GM19035 (cell line): ENCODE results near the gene NRIP2.
"Not testable (repeated sequence)": the region's sequence is repeated elsewhere in the genome, so short reads cannot be mapped to it uniquely, and the experiment has no call there.

Source experiments
- ATAC-seq: cut with Tn5 transposase; IDR thresholded peaks from one replicate; pipeline ENCODE4 v1.9.1; 2021; ENCODE audit not compliant: unreplicated experiment

NRIP2 gene, protein sequence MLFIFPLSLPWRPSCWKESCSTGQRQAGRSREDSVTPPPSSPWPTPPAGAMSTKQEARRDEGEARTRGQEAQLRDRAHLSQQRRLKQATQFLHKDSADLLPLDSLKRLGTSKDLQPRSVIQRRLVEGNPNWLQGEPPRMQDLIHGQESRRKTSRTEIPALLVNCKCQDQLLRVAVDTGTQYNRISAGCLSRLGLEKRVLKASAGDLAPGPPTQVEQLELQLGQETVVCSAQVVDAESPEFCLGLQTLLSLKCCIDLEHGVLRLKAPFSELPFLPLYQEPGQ

DNA sequence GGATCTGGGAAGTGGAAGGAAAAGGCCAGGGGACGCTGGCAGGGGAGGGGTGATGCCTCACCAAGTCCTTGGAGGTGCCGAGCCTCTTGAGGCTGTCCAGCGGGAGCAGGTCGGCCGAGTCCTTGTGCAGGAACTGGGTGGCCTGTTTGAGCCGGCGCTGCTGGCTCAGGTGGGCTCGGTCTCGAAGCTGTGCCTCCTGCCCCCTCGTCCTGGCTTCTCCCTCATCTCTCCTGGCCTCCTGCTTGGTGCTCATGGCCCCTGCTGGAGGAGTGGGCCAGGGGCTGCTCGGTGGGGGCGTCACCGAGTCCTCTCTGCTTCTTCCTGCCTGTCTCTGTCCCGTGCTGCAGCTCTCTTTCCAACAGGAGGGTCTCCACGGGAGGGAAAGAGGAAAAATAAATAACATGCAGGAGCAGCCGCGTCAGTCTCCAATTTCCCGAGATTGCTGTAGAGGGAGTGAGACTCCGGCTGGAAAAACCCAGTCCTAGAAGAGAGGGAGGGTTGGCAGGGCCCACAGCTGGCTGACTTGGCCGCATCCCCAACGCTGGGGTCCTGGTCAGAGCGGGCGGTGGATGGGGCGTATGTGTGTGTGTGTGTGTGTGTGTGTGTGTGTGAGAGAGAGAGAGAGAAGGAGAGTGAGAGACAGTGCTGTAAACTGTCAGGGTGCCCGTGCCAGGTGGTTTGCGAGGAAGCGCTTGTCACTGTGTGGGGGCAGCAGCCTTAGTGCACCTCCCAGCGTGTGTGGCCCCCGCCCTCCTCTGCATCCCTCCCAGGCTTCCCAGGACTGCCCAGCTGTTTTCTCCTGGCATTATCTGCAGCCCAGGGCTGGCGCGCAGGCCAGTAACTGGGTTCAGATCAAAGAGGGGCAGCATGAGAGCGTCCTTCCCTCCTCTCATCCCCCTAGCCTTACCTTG lies at the start of gene NRIP2:
TSS of gene NRIP2 (minus strand) at position 455 of the 911 bp plus-strand sequence. CDS start at position 403, 52 bp downstream.
- ATAC-seq, result no peak

DNA sequence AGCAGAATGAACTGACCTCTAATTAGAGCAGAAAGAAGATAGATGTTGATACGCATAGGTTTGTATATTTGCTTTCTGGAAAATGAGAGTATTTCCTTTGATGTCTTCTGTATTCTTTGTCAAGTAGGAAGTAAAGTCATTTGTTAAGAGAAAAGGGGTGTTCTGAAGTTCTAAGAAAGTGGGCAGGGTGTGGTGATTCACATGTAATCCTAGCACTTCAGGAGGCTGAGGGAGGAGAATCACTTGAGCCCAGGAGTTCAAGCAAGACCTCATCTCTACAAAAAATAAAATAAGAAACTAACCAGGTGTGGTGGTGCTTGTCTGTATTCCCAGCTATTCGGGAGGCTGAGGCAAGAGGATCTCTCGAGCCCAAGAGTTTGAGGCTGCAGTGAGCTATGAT lies 45.0 kb upstream of the NRIP2 start:
- no peak for ATAC-seq

DNA sequence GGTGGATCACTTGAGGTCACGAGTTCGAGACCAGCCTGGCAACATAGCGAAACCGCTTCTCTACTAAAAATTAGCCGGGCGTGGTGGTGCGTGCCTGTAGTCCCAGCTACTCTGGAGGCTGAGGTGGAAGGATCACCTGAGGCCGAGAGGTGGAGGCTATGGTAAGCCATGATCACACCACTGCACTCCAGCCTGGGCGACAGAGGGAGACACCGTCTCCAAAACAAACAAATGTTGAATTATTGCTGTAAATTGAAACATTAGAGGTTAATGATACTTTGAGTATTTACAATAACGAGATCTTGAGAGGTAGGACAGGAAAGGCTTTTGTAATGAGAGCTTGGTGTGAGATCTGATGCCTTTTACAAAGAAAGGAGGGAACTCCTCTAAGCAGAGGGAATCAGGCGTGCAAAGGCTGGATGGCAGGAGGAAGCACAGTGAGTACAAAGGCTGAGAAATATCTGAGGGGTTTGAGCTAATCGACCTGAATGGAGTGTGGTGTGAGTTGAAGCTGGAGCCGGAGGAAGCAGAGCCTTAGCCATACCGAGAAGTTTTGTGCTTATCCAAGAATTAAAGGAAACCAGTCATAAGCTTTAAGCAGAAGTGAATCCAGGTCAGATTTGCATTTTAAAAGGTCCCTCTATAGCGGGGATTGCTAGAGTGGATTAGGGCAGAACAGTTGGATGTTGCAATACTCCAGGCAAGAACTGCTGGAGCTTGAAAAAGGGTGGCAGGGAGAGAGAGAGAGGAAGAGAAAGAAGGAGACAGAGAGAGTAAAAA lies 43.3 kb upstream of the NRIP2 start:
- no peak for ATAC-seq

DNA sequence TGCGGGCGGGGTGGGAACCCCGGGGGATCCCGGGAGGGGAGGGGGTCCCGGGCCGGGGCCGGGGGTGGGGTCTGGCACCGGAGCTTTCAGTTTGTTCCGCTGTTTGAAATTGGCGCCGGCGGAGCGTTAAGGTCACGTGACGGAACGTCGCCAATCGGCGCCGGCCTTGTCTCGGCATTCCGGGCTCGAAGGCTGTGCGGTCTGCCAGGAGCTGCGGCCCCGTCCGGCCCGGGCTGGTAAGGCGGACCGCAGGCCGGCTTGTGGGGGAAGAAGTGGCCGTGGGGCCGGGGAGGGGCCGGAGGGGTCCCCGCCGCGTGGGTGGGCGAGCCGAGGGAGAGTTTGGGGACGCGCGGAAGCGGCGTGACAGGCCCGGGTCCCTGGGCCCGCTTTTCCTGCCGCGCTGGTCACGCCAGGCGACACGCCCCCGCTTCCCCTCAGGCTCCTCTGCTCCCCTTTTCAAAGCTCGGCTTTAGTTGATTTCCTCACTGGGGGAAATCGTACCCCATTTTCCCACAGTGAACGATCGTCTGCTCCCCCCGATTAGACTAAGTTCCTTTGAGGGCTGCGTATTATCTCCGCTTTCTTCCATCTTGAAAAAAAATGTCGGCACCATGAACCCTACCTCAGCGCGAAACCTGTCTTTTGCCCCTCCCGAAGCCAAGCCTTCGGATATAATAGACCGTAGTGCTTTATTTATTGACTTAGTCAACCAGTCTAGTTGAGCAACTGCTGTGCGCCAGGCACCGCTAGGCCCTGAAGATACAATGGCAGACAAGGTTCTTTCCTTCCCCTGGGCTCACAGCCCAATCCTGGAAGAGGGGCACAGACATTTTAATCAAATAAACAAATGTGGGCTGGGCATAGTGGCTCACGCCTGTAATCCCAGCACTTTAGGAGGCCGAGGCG lies 42.5 kb upstream of the NRIP2 start, which contains the start of the genes FOXM1 and RHNO1:
TSS of gene FOXM1 (minus strand) at position 128 of the 906 bp plus-strand sequence. CDS start 2,696 bp downstream, outside the sequence.
TSS of gene RHNO1 (plus strand) at position 177 of the 906 bp plus-strand sequence. CDS start 8,144 bp downstream, outside the sequence.
- peak; percentile 76 for ATAC-seq

DNA sequence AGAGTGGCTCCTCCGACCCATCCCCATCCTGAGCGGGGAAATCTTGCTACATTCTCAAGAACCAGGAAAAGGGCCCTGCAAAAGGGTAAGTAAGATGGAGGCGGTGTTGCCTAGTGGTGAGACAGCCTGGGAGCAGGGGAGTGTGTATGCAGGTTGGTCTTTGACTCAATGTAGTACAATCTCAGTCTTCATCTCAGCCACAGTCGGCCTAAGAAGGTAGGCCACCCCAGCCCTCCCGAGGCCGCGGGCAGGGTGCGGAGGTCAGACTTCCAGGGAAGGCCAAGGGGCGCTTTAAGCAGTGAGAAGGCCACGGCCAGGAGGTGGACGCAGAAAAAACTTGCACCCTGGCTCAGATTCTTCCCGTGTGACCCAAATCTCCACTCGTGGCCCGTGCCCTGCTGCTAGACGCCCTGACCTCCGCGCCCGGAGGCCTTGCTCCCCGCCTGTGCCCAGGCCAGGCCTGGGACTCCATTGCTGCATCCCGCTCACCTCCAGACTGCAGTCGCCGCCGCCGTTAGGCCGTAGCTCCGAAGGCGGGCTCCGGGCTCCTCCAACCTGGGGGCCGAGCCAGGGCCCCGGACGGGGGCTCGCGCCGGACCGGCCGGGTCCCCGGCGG lies 41.7 kb upstream of the NRIP2 start:
- peak; percentile 57 for ATAC-seq

DNA sequence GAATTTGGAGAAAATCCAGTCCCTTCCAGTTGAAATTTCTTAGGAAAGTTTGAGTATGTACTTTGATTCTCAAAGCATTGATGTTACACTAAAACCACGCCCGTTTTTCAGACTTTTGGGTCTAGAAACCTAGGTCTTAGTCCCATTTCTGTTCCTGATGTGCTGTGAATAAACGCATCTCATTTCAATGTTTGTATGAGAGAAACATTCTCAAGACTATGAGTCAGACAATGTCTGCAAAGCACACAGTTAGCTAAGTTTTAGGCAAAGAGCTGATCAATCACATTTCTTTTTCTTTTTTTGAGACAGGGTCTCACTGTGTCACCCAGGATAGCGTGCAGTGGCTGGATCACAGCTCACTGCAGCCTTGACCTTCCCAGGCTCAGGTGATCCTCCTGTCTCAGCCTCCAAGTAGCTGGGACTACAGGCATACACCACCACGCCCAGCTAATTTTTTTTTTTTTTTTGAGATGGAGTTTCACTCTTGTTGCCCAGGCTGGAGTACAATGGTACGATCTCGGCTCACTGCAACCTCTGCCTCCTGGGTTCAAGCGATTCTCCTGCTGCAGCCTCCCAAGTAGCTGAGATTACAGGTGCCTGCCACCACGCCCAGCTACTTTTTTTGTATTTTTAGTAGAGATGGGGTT lies 34.3 kb upstream of the NRIP2 start:
- not testable (repeated sequence) for ATAC-seq

DNA sequence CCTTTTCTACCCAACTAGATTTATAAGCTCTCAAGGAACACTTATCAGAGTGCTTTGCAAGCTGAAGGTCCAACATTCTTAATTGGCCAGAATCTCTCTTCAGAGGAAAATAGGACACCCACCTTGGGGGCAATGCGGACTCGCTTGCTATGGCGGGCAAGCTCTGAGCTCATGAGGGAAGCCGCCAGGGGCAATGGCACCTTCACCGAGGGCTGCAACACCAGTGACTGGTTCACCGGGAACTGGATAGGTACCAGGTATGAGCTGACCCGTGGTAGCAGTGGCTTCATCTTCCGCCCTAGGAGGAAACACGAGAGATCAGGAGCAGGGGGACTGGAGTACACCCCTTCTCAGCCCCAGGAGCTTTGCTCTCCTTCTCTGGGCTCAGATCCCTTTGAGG lies 29.4 kb upstream of the NRIP2 start:
- ATAC-seq, result no peak

DNA sequence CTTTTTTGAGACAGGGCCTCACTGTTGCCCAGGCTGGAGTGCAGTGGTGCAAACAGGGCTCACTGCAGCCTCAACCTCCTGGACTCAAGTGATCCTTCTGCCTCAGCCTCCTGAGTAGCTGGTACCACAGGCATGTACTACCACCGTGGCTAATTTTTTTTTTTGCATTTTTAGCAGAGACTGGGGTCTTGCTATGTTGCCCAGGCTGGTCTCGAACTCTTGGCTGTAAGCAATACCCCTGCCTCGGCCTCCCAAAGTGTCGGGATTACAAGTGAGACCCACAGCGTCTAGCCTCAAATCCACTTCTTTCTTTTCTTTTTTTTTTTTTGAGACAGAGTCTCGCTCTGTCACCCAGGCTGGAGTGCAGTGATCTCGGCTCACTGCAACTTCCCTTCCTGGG lies 28.6 kb upstream of the NRIP2 start:
- not testable (repeated sequence) for ATAC-seq

DNA sequence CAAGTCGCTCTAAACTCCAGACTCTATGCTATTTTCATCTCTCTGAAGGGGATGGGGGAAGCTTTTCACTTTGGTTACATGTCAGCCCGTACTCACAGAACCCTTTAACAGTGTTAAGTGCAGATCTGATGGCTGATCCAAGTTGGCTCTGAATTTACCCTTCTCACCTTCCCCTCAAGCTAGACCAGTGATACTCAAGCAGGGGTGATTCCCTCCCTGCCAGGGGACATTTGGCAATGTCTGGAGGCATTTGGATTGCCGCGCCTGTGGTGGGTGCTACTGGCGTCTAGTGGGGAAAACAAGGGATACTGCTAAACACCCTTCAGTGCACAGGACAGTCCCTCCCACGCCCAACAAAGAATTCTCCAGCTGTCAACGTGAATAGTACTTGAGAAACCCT lies 28.0 kb upstream of the NRIP2 start:
- ATAC-seq, result no peak

DNA sequence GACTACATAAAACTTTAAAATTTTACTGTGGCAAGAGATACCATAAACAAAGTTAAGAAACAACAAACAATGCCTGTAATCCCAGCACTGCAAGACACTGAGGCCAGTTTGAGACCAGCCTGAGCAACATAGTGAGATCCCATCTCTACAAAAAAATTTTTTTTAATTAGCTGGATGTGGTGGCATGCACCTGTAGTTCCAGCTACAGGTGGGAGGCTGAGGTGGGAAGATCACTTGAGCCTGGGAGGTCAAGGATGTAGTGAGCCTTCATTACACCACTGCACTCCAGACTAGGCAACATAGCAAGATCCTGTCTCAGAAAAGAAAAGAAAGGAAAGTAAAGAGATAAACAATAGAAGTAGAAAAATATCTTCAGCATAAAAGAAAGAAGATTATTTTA lies 25.3 kb upstream of the NRIP2 start:
- no peak for ATAC-seq

DNA sequence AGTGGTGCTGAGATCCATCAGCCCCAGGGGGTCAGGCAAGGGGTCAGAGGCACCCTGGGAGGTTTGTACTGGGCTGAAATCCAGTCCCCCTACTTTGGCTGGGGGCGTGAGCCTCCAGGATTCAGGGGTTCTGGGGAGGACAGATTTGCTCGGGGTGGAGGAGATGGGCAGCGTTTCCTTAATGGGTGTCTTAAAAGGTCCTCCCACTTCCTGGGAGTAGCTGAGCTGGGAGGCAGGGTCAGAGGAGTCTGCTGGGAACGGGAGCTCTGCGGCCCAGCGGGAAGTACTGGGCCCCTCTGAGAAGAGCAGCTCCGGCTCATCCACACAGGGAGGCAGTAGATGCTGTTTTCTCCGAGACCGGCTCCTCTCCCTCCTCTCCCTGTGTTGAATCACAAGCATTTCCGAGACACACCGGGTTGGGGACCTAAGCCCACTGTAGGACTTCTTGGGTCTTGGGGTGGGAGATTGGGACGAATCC lies 24.1 kb upstream of the NRIP2 start:
- no peak for ATAC-seq

DNA sequence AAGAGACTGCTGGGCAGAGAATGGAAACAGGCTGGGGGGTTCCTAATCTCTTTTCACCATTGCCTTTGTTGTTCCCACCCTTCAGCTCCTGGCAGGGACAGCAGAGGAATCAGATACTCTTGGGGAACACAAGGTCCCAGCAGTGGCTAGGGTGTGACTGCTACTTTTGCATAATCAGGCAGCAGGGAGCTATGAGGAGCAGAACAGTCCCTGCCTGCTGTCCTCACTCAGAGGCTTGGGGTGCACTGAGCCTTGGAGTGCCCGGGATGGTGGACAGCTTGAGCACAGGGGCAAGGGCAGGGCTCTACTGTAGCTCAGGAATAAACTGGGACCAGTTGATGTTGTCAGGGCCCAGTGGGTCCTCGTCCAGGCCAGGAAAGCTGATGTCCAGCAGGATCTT lies 23.5 kb upstream of the NRIP2 start:
- ATAC-seq, result no peak

DNA sequence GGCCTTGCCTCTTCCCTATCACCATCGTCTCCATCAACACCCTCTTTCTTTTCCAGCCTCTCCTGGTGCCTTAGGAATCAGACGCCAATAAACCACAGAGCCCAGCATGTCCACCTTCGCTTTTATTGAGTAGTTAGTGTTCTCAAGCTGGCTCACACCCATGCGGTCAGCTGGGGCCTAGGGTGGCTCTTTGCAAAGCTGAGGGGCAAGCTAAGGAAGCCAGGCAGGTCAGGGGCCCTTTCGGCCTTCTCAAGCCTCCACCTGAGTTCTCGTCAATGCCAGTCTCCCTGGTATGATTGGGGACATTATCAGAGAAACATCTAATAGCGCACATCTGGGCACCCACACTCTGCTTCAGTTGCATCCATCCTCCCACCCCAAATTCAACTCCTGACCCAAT lies 22.7 kb upstream of the NRIP2 start:
- ATAC-seq, result no peak

DNA sequence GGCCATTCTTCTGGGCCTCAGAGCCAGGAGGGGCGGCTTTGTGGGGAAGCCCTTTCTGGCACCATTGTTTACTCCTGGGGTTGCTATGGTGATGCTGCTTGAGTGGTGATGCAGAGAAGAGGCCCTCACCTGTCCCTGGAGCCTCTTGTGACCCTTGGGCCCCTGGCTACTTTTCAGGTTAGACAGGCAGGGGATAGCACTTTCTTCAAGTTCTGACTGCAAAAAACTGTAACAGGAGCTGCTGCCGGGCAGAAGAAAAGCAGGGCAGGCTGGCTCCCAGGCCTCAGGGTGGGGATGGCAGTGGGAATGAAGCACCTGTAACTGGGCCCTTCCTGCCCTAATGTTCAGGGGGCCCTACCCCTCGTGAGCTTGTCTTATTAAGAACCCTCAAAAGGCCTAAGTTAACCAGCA lies 22.2 kb upstream of the NRIP2 start, which contains the start of gene TEX52:
TSS of gene TEX52 (minus strand) at position 19 of the 411 bp plus-strand sequence. CDS start at position 6, 13 bp downstream.
- ATAC-seq, result no peak

DNA sequence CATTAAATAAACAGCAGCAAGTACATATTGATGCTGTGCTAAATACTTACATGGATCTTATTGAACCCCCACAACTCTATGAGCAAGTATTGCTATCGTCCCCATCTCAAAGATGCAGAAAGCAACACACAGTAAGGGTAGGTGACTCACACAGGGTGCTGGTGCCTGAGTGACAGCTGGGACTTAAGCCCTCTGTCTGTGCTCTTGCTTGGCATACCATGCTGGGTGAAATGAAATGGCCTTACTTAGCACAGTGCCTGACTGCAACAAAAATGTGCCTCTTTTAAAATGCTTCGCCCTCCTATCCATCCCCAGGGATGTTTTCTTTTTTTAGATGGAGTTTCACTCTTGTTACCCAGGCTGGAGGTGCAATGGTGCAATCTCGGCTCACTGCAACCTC lies 21.2 kb upstream of the NRIP2 start:
- ATAC-seq, result no peak

DNA sequence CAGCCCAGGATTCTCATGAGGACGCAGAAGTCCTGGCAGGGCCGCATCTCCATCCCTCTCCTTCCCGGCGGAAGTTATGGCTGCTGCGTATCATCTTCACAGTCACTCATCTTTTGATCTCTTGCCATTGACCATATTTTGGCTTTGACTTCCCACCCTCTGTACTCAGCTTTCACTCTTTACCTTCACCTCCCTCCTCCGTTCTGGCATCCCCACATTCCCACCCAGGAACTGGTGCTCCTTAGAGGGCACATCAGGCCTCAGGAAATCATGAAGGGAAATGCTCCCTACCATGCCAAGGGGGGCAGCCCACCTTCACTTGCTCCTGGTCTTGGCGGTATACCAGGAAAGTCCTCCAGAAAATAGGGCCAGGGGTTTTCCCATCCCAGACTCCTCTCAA lies 20.7 kb upstream of the NRIP2 start:
- ATAC-seq, result no peak

DNA sequence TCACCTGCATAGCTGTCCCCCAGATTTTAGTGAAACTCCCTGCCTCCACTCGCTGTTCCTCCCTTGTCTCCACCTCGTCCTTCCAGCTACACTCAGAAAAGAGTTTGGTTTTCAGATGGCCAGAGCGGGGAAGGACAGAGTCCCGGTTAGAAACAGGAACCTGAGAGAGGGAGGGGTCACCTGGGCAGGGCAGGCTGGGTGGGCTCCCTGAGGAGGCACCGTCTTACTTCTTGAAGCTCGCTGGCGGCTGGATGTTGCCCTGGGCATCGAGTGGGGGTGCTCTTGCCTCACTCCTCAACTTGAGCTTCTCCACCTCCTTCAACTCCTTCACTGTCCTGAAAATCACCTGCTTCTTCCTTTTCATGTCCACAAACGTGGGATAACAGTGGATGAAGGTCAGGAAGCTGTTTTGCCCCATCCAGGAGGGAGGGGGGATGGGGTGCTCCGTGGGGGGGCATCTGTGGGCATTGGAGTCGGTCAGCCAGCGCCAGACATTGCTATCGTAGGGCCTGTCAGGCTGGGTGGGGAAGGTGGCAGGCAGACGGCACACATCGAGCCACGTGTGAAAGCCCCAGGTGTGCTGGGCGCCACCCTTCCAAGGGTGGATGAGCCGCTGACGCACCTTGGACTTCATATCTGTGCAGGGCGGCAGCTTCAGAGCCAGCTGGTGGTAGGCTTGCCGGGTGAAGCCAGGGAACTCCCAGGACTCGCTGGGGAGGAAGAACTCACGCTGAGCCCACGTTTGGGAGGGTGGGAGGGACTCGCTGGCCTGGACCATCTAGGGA lies 20.0 kb upstream of the NRIP2 start:
- ATAC-seq, result no peak

DNA sequence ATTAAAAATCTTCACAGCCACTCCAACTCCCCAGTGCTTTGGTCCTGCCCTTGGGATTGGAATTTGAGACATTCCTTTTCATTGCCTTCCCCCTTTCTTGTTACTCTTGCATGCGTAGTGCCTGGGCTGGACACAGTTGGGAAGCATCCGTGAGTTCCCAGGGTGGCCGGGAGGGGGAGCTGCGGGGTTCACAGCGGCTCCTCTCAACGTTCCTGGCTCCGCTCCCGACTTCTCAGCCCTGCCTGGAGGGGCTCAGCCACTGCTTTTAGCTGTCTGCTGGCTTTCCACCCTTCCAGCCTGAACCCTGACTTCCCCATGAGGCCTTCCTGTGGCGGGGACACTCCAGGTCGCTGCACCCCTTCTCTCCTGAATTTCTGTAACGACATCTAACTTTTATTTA lies 18.8 kb upstream of the NRIP2 start:
- no peak for ATAC-seq
